K562 (cell line): ENCODE results near the gene ZNF267. TPM values are rescaled to one million over a fixed set of nuclear protein-coding genes. Genes with fewer than 3 reads are reported as not detected.
A peak's percentile ranks its signal among the peaks of the same experiment; 100 is the strongest.

Experiments
- ATF1 ChIP-seq, 2 experiments: fragments of 450-650 bp in 1 of 2; IDR thresholded peaks; 2 replicates each; pipeline ENCODE4 v1.6.1; 2016; ENCODE audit warnings: missing compliant biosample characterization in 1 of 2, missing genetic modification characterization in 1 of 2
- BRD4 ChIP-seq: fragments of 200-600 bp; sonication (generic); IDR thresholded peaks from 2 replicates; pipeline ENCODE4 v1.6.1; 2017; ENCODE audit warnings: inconsistent platforms
- CBX5 ChIP-seq: IDR thresholded peaks from 2 replicates; pipeline ENCODE4 v1.6.1; 2014; ENCODE audit warnings: low read depth, borderline replicate concordance
- CCNT2 ChIP-seq: IDR thresholded peaks from 2 replicates; pipeline ENCODE4 v1.6.1; 2011; ENCODE audit warnings: borderline replicate concordance, low read depth, mild to moderate bottlenecking, moderate library complexity, mixed read lengths, low read length; ENCODE audit not compliant: insufficient read length; ENCODE audit errors: extremely low read depth
- CREBBP ChIP-seq: IDR thresholded peaks from one replicate; pipeline ENCODE4 v1.6.1; 2012; ENCODE audit warnings: low read depth, mild to moderate bottlenecking, control low read depth, inconsistent platforms, low read length
- DNMT1 ChIP-seq: fragments of 450-650 bp; IDR thresholded peaks from 2 replicates; pipeline ENCODE4 v1.6.1; 2016; ENCODE audit warnings: antibody characterized with exemption, mild to moderate bottlenecking
- GATAD2B ChIP-seq: fragments of 450-650 bp; IDR thresholded peaks from 2 replicates; pipeline ENCODE4 v1.6.1; 2017; ENCODE audit warnings: mild to moderate bottlenecking, borderline replicate concordance
- HDGF ChIP-seq: fragments of 450-650 bp; IDR thresholded peaks from 2 replicates; pipeline ENCODE4 v1.6.1; 2016
- HNRNPUL1 ChIP-seq: fragments of 200-400 bp; formaldehyde crosslinking; IDR thresholded peaks from 2 replicates; pipeline ENCODE4 v1.6.1; 2017; ENCODE audit warnings: low read length
- ILF3 ChIP-seq: fragments of 450-650 bp; IDR thresholded peaks from 2 replicates; pipeline ENCODE4 v1.6.1; 2018; ENCODE audit warnings: antibody characterized with exemption, mild to moderate bottlenecking, moderate library complexity, borderline replicate concordance
- JUND ChIP-seq, 2 experiments: IDR thresholded peaks; 2 replicates in 1 of 2; 3 replicates in 1 of 2; pipeline ENCODE4 v1.6.1; 2011; ENCODE audit warnings: borderline replicate concordance in 2 of 2, low read depth in 2 of 2, low read length in 2 of 2, improper control_type of control experiment in 1 of 2, missing biosample characterization in 1 of 2, missing genetic modification characterization in 1 of 2, missing genetic modification reagents in 1 of 2
- MAFK ChIP-seq: IDR thresholded peaks from 2 replicates; pipeline ENCODE4 v1.6.1; 2011; ENCODE audit warnings: low read length, improper control_type of control experiment
- MCM7 ChIP-seq, 2 experiments: fragments of 450-650 bp; IDR thresholded peaks; 2 replicates each; pipeline ENCODE4 v1.6.1; 2016 to 2018
- NELFE ChIP-seq: IDR thresholded peaks from 2 replicates; pipeline ENCODE4 v1.6.1; 2011; ENCODE audit warnings: mild to moderate bottlenecking; ENCODE audit not compliant: insufficient read depth, insufficient read length
- NFIC ChIP-seq: fragments of 450-650 bp; IDR thresholded peaks from 2 replicates; pipeline ENCODE4 v1.6.1; 2017; ENCODE audit warnings: mild to moderate bottlenecking, inconsistent platforms
- NR2C2 ChIP-seq, 2 experiments: fragments of 200-800 bp in 1 of 2; sonication (Bioruptor generic) in 1 of 2; sonication (generic) in 1 of 2; formaldehyde crosslinking in 1 of 2; IDR thresholded peaks; 2 replicates each; pipeline versions ENCODE4 v1.6.1 to v1.8.0; 2016 to 2022; ENCODE audit warnings: mild to moderate bottlenecking in 1 of 2, missing compliant biosample characterization in 1 of 2, missing genetic modification characterization in 1 of 2, missing genetic modification reagents in 1 of 2
- PHB ChIP-seq: fragments of 250-450 bp; sonication (Bioruptor Pico); IDR thresholded peaks from 2 replicates; pipeline ENCODE4 v1.5.0; 2021
- PTRF ChIP-seq: fragments of 450-650 bp; IDR thresholded peaks from 2 replicates; pipeline ENCODE4 v1.6.1; 2016; ENCODE audit warnings: mild to moderate bottlenecking, missing genetic modification characterization, missing compliant biosample characterization
- SMARCB1 ChIP-seq: IDR thresholded peaks from 2 replicates; pipeline ENCODE4 v1.6.1; 2011; ENCODE audit warnings: improper control_type of control experiment, low read depth; ENCODE audit not compliant: insufficient read length
- SREBF1 ChIP-seq: fragments of 150-350 bp; IDR thresholded peaks from 2 replicates; pipeline ENCODE4 v1.6.1; 2014; ENCODE audit warnings: antibody characterized with exemption, low read depth, low read length, borderline replicate concordance
- TCF3 ChIP-seq: sonication (generic); formaldehyde crosslinking; IDR thresholded peaks from 2 replicates; pipeline ENCODE4 v1.4.0; 2020; ENCODE audit warnings: mild to moderate bottlenecking, missing genetic modification reagents
- U2AF2 ChIP-seq: fragments of 200-400 bp; formaldehyde crosslinking; optimal IDR thresholded peaks from 2 replicates; pipeline ENCODE3; 2017; ENCODE audit warnings: low read depth, mild to moderate bottlenecking, low read length
- ZNF696 ChIP-seq: fragments of 250-450 bp; sonication (Bioruptor Pico); conservative IDR thresholded peaks from 2 replicates; pipeline ENCODE4 v1.4.0; 2020; ENCODE audit warnings: mild to moderate bottlenecking, moderate library complexity
- polyA plus RNA-seq, 8 experiments: library from polyadenylated mRNA; depleted of rRNA in 4 of 8; stranded (reverse) in 5 of 8; unstranded in 3 of 8; fragments of >200 nt; fragmentation: Nextera tagmentation in 2 of 8; fragmentation: Illumina TruSeq in 1 of 8; extraction: Ambion mirVana in 2 of 8; extraction: Trizol in 1 of 8; gene quantifications; 2 replicates each; pipeline versions ENCODE4 v1.2.1 to v1.2.3, GENCODE V29; 2011 to 2014; ENCODE audit warnings: inconsistent platforms in 1 of 8, missing spikeins in 1 of 8
- total RNA-seq, 7 experiments: library from RNA; depleted of rRNA in 6 of 7; stranded (reverse); fragments of >200 nt in 6 of 7; fragmentation: Illumina TruSeq in 2 of 7; extraction: Trizol in 2 of 7; gene quantifications; 2 replicates each; pipeline versions ENCODE4 v1.2.1 to v1.2.3, GENCODE V29; 2011 to 2021; ENCODE audit warnings: low replicate concordance in 1 of 7
- TF ChIP-seq, protein P1 (sequence below): sonication (generic); formaldehyde crosslinking; IDR thresholded peaks from 2 replicates; pipeline ENCODE4 v1.8.1; 2023; ENCODE audit warnings: mild to moderate bottlenecking, missing genetic modification reagents
- TF ChIP-seq, protein P2 (sequence below), 2 experiments: fragments of 450-650 bp; IDR thresholded peaks; 2 replicates each; pipeline ENCODE4 v1.6.1; 2016
- TF ChIP-seq, protein P3 (sequence below): fragments of 450-650 bp; IDR thresholded peaks from 2 replicates; pipeline ENCODE4 v1.6.1; 2016; ENCODE audit warnings: antibody characterized with exemption

ZNF267 gene
- total and polyA plus RNA-seq, 9 of the 15 experiments (the other 6 are each of a cell fraction or from before 2014, with no cell fraction given): 14.6 to 38.8 (median 21.5) TPM

DNA sequence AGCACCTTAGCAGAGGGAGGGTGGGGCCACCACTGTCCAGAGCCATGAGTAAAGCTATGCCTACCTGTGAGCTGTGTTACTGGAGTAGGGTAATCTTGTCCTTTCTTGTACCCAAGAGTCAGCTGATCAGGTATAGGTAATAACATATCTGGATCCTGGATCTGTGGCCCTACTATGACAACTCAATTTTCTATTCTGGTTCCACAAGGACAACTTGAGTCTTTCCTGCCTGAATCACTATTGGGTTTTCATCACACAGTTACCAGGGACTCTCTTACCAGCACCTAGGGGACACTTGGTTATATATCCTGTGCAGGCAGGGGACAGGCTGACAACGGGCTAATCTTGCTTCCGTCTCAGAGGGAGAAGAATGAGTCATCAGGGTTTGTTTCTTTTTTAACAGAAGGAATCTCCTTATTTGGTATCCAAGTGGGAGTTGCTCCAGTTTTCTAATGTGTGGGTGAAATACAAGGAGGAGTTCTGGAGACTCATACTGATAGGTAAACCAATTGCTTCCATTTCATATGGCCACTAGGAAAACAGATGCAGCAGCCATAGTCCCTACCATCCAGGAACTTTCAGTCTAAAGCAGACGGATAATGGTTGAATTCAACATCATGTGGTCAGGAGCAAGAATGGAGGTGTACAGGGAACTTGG is 6.8 kb downstream of the ZNF267 start (continued):
- TF ChIP-seq JUND (IDR thresholded peaks at IDR 0.05; ENCODE audit: borderline replicate concordance, low read depth, low read length) (peak; percentile 99), JUND (tag; IDR thresholded peaks at IDR 0.05; ENCODE audit: borderline replicate concordance, low read depth, low read length) (peak; percentile 98), HNRNPUL1 (no peak), NFIC (no peak), HDGF (no peak), GATAD2B (no peak), NELFE (no peak), SMARCB1 (no peak), ZNF696 (CRISPR knock-in tag) (no peak), ILF3 (no peak), CBX5 (0 out of 2 replicates have a peak, but pooled peaks have one; percentile 9), DNMT1 (no peak), U2AF2 (no peak), MAFK (peak; percentile 50; the same call in 1 of the 2 replicates), BRD4 (no peak), CCNT2 (no peak), MCM7 (IDR thresholded peaks at IDR 0.05) (no peak), PTRF (tag) (no peak), PHB (CRISPR knock-in tag) (no peak), ATF1 (CRISPR knock-in tag; IDR thresholded peaks at IDR 0.05) (no peak), ATF1 (tag; IDR thresholded peaks at IDR 0.05) (peak; percentile 43), TCF3 (CRISPR knock-in tag) (0 out of 2 replicates have a peak, but pooled peaks have one; percentile 19), CREBBP (no peak), NR2C2 (CRISPR knock-in tag; IDR thresholded peaks at IDR 0.05) (no peak), NR2C2 (tag; IDR thresholded peaks at IDR 0.05) (peak; percentile 40; the same call in 1 of the 2 replicates), SREBF1 (no peak)
- TF ChIP-seq, protein P1, sequence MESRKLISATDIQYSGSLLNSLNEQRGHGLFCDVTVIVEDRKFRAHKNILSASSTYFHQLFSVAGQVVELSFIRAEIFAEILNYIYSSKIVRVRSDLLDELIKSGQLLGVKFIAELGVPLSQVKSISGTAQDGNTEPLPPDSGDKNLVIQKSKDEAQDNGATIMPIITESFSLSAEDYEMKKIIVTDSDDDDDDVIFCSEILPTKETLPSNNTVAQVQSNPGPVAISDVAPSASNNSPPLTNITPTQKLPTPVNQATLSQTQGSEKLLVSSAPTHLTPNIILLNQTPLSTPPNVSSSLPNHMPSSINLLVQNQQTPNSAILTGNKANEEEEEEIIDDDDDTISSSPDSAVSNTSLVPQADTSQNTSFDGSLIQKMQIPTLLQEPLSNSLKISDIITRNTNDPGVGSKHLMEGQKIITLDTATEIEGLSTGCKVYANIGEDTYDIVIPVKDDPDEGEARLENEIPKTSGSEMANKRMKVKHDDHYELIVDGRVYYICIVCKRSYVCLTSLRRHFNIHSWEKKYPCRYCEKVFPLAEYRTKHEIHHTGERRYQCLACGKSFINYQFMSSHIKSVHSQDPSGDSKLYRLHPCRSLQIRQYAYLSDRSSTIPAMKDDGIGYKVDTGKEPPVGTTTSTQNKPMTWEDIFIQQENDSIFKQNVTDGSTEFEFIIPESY: no peak
- TF ChIP-seq, protein P2, sequence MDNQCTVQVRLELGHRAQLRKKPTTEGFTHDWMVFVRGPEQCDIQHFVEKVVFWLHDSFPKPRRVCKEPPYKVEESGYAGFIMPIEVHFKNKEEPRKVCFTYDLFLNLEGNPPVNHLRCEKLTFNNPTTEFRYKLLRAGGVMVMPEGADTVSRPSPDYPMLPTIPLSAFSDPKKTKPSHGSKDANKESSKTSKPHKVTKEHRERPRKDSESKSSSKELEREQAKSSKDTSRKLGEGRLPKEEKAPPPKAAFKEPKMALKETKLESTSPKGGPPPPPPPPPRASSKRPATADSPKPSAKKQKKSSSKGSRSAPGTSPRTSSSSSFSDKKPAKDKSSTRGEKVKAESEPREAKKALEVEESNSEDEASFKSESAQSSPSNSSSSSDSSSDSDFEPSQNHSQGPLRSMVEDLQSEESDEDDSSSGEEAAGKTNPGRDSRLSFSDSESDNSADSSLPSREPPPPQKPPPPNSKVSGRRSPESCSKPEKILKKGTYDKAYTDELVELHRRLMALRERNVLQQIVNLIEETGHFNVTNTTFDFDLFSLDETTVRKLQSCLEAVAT (IDR thresholded peaks at IDR 0.05): no peak
- TF ChIP-seq, protein P3, sequence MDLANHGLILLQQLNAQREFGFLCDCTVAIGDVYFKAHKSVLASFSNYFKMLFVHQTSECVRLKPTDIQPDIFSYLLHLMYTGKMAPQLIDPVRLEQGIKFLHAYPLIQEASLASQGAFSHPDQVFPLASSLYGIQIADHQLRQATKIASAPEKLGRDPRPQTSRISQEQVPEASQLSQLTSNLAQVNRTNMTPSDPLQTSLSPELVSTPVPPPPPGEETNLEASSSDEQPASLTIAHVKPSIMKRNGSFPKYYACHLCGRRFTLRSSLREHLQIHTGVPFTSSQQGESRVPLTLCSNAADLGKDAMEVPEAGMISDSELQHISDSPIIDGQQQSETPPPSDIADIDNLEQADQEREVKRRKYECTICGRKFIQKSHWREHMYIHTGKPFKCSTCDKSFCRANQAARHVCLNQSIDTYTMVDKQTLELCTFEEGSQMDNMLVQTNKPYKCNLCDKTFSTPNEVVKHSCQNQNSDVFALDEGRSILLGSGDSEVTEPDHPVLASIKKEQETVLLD: no peak
